CD4-positive, alpha-beta T cell treated with Interleukin-17A for 4 hours (primary cell): ENCODE data around the gene GAGE12F.
"Not testable (repeated sequence)": the region's sequence is repeated elsewhere in the genome, so short reads cannot be mapped to it uniquely, and the experiment has no call there.

Experiments used
- DNase-seq: peaks from one replicate; pipeline ENCODE4 v3.0.0-alpha.2; 2020; ENCODE audit warnings: mixed read lengths

Gene GAGE12F, protein sequence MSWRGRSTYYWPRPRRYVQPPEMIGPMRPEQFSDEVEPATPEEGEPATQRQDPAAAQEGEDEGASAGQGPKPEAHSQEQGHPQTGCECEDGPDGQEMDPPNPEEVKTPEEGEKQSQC

GRCh38 chrX:49560542-49560941, at the start of gene GAGE12F:
Gene GAGE12F, plus strand, starts transcription at chrX:49560842. Its CDS starts 1,155 bp downstream, at chrX:49561997.
- DNase-seq, result not testable (repeated sequence)

DNA sequence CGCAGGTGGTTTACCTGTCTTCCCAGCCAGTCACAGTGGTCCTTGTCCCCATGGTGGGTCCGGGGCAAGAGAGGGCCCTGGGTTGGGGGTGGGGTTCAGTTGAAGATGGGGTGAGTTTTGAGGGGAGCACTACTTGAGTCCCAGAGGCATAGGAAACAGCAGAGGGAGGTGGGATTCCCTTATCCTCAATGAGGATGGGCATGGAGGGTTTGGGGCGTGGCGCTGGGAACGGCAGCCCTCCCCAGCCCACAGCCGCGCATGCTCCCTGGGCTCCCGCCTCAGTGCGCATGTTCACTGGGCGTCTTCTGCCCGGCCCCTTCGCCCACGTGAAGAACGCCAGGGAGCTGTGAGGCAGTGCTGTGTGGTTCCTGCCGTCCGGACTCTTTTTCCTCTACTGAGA, 28.8 kb upstream of the GAGE12F start, which contains the start of gene GAGE12C:
GAGE12C (plus strand) TSS at position 301 of the 400 bp plus-strand sequence. CDS start 1,155 bp downstream, outside the sequence.
- not testable (repeated sequence) for DNase-seq

DNA sequence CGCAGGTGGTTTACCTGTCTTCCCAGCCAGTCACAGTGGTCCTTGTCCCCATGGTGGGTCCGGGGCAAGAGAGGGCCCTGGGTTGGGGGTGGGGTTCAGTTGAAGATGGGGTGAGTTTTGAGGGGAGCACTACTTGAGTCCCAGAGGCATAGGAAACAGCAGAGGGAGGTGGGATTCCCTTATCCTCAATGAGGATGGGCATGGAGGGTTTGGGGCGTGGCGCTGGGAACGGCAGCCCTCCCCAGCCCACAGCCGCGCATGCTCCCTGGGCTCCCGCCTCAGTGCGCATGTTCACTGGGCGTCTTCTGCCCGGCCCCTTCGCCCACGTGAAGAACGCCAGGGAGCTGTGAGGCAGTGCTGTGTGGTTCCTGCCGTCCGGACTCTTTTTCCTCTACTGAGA, 19.2 kb upstream of the GAGE12F start, which contains the start of gene GAGE12D:
GAGE12D (plus strand) TSS at position 301 of the 400 bp plus-strand sequence. CDS start 1,155 bp downstream, outside the sequence.
- DNase-seq, result not testable (repeated sequence)

- DNase-seq, result not testable (repeated sequence)
Observed at GRCh38 chrX:49550989-49551388, 9.7 kb upstream of the GAGE12F start, which contains the start of gene GAGE12E. Gene GAGE12E, plus strand, starts transcription at chrX:49551289. Its CDS starts 1,155 bp downstream, at chrX:49552444.

DNA sequence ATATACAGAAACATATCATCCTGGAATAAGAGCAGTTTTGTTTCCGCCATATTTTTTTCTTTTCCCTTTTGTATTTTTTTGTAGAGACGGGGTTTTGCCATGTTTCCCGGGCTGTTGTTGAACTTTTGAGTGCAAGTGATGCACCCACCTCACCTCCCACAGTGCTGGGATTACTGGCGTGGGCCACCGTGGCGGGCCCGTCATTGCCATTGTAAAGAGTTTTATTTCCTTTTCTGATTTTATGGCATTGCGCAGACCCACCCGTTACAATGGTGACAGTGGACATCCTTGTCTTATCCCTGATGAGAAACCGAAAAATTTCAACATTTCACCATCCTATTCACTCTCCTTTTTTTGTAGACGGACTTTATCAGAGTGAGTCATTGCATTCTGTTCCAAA, 8.1 kb downstream of the GAGE12F start:
- not testable (repeated sequence) for DNase-seq

GRCh38 chrX:49569152-49569551, 8.5 kb downstream of the GAGE12F start:
- DNase-seq, result not testable (repeated sequence)

- not testable (repeated sequence) for DNase-seq
Observed at GRCh38 chrX:49570100-49570499, 9.5 kb downstream of the GAGE12F start, which contains the start of gene GAGE12G. Gene GAGE12G, plus strand, starts transcription at chrX:49570400. Its CDS starts 1,155 bp downstream, at chrX:49571555.

- DNase-seq, result not testable (repeated sequence)
Observed at GRCh38 chrX:49579649-49580048, 19.0 kb downstream of the GAGE12F start, which contains the start of gene GAGE12H. Gene GAGE12H, plus strand, starts transcription at chrX:49579949. Its CDS starts 1,155 bp downstream, at chrX:49581104.

GRCh38 chrX:49589196-49589595, 28.6 kb downstream of the GAGE12F start, which contains the start of gene GAGE2A:
Gene GAGE2A, plus strand, starts transcription at chrX:49589496. Its CDS starts 1,155 bp downstream, at chrX:49590651.
- not testable (repeated sequence) for DNase-seq

GRCh38 chrX:49589769-49590478, 29.3 kb downstream of the GAGE12F start:
- DNase-seq, result not testable (repeated sequence)

- DNase-seq, result not testable (repeated sequence)
Observed at GRCh38 chrX:49590488-49590887, 29.8 kb downstream of the GAGE12F start.

DNA sequence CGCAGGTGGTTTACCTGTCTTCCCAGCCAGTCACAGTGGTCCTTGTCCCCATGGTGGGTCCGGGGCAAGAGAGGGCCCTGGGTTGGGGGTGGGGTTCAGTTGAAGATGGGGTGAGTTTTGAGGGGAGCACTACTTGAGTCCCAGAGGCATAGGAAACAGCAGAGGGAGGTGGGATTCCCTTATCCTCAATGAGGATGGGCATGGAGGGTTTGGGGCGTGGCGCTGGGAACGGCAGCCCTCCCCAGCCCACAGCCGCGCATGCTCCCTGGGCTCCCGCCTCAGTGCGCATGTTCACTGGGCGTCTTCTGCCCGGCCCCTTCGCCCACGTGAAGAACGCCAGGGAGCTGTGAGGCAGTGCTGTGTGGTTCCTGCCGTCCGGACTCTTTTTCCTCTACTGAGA, 38.1 kb downstream of the GAGE12F start, which contains the start of gene GAGE1:
GAGE1 (plus strand) TSS at position 301 of the 400 bp plus-strand sequence. CDS start 1,155 bp downstream, outside the sequence.
- not testable (repeated sequence) for DNase-seq

- DNase-seq, result no peak
Observed at GRCh38 chrX:49610718-49611310, 50.2 kb downstream of the GAGE12F start.
